Neural crest cell (in vitro differentiated cells): ENCODE data around the gene LBX2. TPM values are rescaled to one million over a fixed set of nuclear protein-coding genes. Genes with fewer than 3 reads are reported as not detected.
"Not testable (repeated sequence)": the region's sequence is repeated elsewhere in the genome, so short reads cannot be mapped to it uniquely, and the experiment has no call there.

Source experiments
- DNase-seq: peaks from one replicate; pipeline ENCODE4 v3.0.0; 2021; ENCODE audit warnings: low read depth, mixed read lengths, low spot score
- H3K27ac Mint-ChIP-seq: one replicate; pipeline ENCODE4 v1.8.0; 2021; ENCODE audit warnings: mild to moderate bottlenecking, mixed read lengths; ENCODE audit not compliant: unreplicated experiment
- H3K27me3 Mint-ChIP-seq: 2 replicates; pipeline ENCODE4 v1.8.0; 2021; ENCODE audit warnings: low read depth, mild to moderate bottlenecking, mixed read lengths
- H3K36me3 Mint-ChIP-seq: 2 replicates; pipeline ENCODE4 v1.8.0; 2021; ENCODE audit warnings: low read depth, mild to moderate bottlenecking, mixed read lengths
- H3K4me1 Mint-ChIP-seq: 2 replicates; pipeline ENCODE4 v1.8.0; 2021; ENCODE audit warnings: mixed read lengths
- H3K4me3 Mint-ChIP-seq: one replicate; pipeline ENCODE4 v1.8.0; 2021; ENCODE audit warnings: mild to moderate bottlenecking, mixed read lengths
- H3K9me3 Mint-ChIP-seq: 2 replicates; pipeline ENCODE4 v1.8.0; 2021; ENCODE audit warnings: mixed read lengths
- CTCF ChIP-seq: fragments of 200-600 bp; sonication (generic); conservative IDR thresholded peaks from 2 replicates; pipeline ENCODE4 v1.5.0; 2021; ENCODE audit warnings: antibody characterized with exemption, mild to moderate bottlenecking
- total RNA-seq: library from RNA; stranded (reverse); gene quantifications from 2 replicates; pipeline ENCODE4 v1.2.1, GENCODE V29; 2021

Gene LBX2
- total RNA-seq, 1 donor from 2014 or later = 0.28 TPM

DNA sequence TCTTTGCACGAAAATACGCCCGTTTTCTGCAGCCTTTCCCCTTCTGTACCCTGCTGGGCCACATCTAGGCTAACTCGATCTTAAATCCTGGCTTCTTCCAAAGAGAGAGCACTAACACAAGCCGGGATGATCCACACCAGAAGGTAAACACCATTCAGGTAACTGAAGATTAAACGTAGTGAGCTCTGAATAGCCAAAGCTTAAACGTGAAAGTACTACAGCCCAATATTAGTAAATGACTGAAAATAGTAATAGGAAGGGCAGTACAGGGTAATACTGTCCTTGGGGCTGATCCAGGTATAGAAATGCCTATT, 26.5 kb downstream of the LBX2 start:
- Mint-ChIP-seq H3K27ac (peak overlapping the region; percentile 98), H3K36me3 (peaks cover 14% of the 10 kb centered on the region), H3K4me1 (peaks cover 22% of the 10 kb centered on the region), H3K27me3 (peaks cover 2% of the 10 kb centered on the region), H3K4me3 (peak overlapping the region; percentile 98), H3K9me3 (no peaks in the 10 kb centered on the region)
- DNase-seq = no peak
- no peak for TF ChIP-seq CTCF

GRCh38 chr2:74472086-74472944, 27.1 kb downstream of the LBX2 start, which contains the start of gene MRPL53:
Gene MRPL53 (minus strand): TSS chr2:74472680. CDS start chr2:74472660, 20 bp downstream.
- H3K9me3 Mint-ChIP-seq = no peaks in the 10 kb centered on the region
- peaks cover 22% of the 10 kb centered on the region for H3K4me1 Mint-ChIP-seq
- H3K4me3 Mint-ChIP-seq = peak within 1 kb of the TSS; percentile 98
- H3K36me3 Mint-ChIP-seq = peaks cover 11% of the 10 kb centered on the region
- peak; percentile 93 for DNase-seq
- no peak for TF ChIP-seq CTCF
- H3K27ac Mint-ChIP-seq = peak within 1 kb of the TSS; percentile 98
- H3K27me3 Mint-ChIP-seq = peaks cover 2% of the 10 kb centered on the region

DNA sequence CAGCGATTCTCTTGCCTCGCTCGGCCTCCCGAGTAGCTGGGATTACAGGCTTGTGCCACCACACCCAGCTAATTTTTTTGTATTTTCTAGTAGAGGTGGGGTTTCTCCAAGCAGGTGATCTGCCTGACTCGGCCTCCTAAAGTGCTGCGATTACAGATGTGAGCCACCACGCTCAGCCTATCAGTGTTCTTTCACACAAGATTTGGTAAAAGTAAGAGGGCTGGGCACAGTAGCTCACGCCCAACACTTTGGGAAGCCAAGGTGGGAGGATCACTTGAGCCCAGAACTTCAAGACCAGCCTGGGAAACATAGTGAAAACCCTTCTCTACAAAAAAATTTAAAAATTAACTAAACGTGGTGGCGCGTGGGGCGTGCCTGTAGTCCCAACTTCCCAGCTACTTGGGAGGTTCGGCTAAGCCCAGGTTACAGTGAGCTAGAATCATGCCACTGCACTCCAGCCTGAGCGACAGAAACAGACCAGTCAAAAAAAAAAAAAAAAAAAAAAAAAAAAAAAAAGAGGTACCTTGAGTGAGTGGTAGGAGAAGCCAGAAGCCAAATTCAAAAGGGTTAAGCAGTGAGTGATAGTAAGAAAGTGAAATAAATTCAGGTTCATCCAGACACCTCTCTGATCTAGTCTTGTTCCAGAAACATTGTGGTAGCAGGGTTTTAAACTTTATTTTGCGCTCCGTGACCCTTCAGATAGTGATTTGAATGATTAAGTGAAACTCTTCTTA, 27.9 kb downstream of the LBX2 start:
- Mint-ChIP-seq H3K9me3 (no peaks in the 10 kb centered on the region), H3K27ac (peak overlapping the region; percentile 98), H3K36me3 (peaks cover 10% of the 10 kb centered on the region), H3K4me1 (peaks cover 22% of the 10 kb centered on the region), H3K27me3 (peaks cover 2% of the 10 kb centered on the region), H3K4me3 (peak overlapping the region; percentile 98)
- no peak for DNase-seq
- TF ChIP-seq CTCF = no peak

DNA sequence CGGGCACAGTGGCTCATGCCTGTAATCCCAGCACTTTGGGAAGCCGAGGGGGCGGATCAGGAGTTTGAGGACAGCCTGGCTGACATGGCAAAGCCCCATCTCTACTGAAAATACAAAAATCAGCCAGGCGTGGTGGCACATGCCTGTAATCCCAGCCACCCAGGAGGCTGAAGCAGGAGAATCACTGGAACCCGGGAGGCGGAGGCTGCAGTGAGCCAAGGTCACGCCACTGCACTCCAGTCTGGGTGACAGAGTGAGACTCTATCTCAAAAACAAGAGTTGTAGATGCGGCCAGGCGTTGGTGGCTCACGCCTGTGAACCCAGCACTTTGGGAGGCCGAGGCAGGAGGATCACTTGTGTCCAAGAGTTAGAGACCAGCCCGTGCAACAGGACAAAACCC, 28.7 kb downstream of the LBX2 start:
- not testable (repeated sequence) for H3K27me3 Mint-ChIP-seq, H3K27ac Mint-ChIP-seq, H3K9me3 Mint-ChIP-seq, DNase-seq
- peaks cover 10% of the 10 kb centered on the region for H3K36me3 Mint-ChIP-seq
- H3K4me3 Mint-ChIP-seq = peak overlapping the region; percentile 81
- peaks cover 27% of the 10 kb centered on the region for H3K4me1 Mint-ChIP-seq

DNA sequence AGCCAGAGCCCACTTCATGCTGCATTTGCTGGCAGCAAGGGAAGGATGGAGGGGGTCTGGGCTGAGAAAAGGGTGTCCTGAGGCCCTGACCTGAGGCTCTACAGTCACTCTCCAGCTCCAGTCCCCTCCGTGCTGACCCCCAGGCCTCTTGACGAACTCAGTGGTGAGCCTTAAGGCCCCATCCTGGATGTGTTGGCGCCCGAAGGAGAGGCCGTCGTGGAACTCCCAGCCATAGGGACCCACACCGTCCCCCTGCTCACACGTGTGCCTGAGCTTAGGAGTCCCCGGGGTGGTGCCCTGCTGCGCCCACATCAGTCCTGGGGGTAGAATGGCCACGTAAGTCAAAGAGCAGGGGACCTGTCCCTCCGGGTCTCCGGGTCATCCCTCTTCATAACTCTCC, 35.0 kb downstream of the LBX2 start:
- peaks cover 29% of the 10 kb centered on the region for H3K4me1 Mint-ChIP-seq
- no peak overlapping the region for H3K27ac Mint-ChIP-seq
- peaks cover 2% of the 10 kb centered on the region for H3K27me3 Mint-ChIP-seq
- H3K36me3 Mint-ChIP-seq = peaks cover 12% of the 10 kb centered on the region
- H3K9me3 Mint-ChIP-seq = no peaks in the 10 kb centered on the region
- no peak for TF ChIP-seq CTCF
- H3K4me3 Mint-ChIP-seq = peak overlapping the region; percentile 87
- DNase-seq = no peak

DNA sequence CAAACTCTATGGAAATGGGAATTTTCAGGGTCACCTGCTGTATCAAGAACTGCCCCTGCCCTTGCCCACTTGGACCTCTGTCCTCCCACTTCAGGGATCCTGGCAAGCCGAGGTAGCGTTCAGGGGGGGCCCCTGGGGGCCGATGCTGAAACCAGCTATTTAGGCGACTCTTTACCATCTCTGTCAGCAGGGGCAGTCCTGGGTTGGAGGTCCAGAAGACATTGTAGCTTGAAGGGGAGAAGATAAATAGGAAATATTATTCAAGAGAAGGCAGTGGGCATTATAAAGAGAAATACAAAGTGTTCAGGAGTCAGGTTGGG, 36.7 kb downstream of the LBX2 start:
- H3K27me3 Mint-ChIP-seq = peaks cover 7% of the 10 kb centered on the region
- TF ChIP-seq CTCF = no peak
- no peaks in the 10 kb centered on the region for H3K9me3 Mint-ChIP-seq
- DNase-seq = no peak
- peak overlapping the region; percentile 87 for H3K4me3 Mint-ChIP-seq
- peaks cover 39% of the 10 kb centered on the region for H3K4me1 Mint-ChIP-seq
- H3K27ac Mint-ChIP-seq = no peak overlapping the region
- H3K36me3 Mint-ChIP-seq = peaks cover 12% of the 10 kb centered on the region
